C4-2B (cell line): Measurements from ENCODE around the gene SMIM17.
"Not testable (repeated sequence)": the region's sequence is repeated elsewhere in the genome, so short reads cannot be mapped to it uniquely, and the experiment has no call there.

Experiments
- H3K27ac ChIP-seq: fragments of 450-650 bp; 2 replicates; pipeline ENCODE4 v1.5.1; 2017
- CTCF ChIP-seq: fragments of 450-650 bp; conservative IDR thresholded peaks from 2 replicates; pipeline ENCODE4 v1.5.1; 2017; ENCODE audit warnings: mild to moderate bottlenecking
- ZFX ChIP-seq: fragments of 450-650 bp; IDR thresholded peaks from 2 replicates; pipeline ENCODE4 v1.6.1; 2017

SMIM17 gene

DNA sequence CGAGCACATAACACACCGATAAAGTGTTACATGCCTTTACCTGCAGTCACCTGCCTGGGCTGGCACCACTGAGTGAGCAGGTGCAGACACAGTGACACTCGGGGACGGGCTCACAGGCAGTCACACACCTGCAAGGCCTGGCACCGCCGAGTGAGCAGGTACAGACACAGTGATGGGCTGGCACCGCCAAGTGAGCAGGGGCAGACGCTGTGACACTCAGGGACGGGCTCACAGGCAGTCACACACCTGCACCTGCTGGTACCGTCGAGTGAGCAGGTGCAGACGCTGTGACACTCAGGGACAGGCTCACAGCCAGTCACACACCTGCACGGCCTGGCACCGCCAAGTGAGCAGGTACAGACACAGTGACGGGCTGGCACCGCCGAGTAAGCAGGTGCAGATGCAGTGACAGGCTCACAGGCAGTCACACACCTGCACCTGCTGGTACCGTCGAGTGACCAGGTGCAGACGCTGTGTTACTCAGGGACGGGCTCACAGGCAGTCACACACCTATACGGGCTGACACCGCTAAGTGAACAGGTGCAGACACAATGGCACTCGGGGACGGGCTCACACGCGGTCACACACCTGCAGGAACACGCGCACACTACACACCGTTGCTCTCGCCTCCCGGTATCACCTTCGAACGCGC, 28.1 kb downstream of the SMIM17 start:
- H3K27ac ChIP-seq = no peak overlapping the region
- TF ChIP-seq ZFX = no peak
- TF ChIP-seq CTCF = no peak

DNA sequence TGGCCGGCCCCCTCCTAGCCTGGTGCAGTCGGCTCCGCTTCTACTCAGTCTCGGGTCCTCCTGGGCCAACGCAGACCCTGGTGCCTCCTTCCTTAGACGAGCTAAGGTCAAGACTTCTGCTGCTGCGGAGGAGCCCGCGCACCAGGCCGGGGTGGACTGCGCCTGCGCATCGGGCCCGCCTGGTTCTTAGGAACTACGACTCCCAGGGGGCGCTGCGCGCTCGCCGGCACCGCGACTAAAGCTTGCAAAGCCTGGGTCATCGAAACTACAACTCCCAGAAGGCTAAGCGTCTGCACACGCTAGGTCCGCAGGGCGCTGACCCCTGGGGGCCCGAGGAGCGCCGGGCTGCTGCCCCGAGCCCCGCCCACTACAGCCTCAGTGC, 28.6 kb downstream of the SMIM17 start, which contains the start of gene ZNF835:
TSS of gene ZNF835 (minus strand) at position 145 of the 382 bp plus-strand sequence. CDS start 6,559 bp downstream, outside the sequence.
- TF ChIP-seq CTCF (no peak), ZFX (peak; percentile 29; the same call in 1 of the 2 replicates)
- no peak within 1 kb of the TSS for H3K27ac ChIP-seq

DNA sequence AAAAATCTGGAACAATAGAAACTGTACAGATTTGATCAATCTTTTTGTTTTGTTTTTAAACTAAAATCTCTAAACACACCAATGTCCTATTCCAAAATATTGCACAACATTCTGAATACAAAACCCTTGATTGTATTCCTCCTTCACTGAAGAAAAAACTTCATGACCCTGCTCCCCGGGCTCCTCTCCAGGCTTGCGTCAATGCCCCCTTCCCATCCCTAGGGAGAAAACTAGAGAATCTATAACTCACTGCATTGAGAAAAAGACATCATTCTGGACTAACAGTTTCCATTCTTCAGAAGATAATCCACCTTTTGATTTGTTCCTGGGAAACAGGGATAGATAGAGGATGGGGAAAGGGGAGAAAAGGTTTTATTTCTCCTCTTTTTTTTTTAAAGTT, 29.7 kb downstream of the SMIM17 start:
- H3K27ac ChIP-seq = not testable (repeated sequence)

- no peak overlapping the region for H3K27ac ChIP-seq
- TF ChIP-seq CTCF (no peak), ZFX (no peak)
These were observed 35.2 kb downstream of the SMIM17 start for GRCh38 chr19:56678205-56678604.

DNA sequence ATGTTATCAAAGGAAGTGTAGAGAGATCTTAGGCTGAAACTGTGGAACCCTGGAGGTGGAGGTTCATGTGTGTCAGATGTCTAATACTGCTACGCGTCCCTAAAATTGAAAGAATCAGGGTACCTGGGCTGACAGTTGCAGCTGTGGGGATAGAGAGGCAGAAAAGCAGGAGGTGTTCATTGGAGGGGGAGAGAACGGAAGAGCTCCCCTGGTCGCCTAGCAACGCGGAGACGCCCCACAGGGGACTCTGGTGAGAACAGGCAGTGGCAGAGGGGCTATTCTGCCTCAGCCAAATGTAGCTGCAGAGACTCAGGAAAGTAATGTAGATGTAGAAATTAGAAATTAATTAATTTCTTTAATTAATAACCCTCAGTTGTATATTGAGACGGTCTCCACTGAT, 38.7 kb downstream of the SMIM17 start:
- no peak overlapping the region for H3K27ac ChIP-seq
- TF ChIP-seq ZFX = no peak
- TF ChIP-seq CTCF = no peak

DNA sequence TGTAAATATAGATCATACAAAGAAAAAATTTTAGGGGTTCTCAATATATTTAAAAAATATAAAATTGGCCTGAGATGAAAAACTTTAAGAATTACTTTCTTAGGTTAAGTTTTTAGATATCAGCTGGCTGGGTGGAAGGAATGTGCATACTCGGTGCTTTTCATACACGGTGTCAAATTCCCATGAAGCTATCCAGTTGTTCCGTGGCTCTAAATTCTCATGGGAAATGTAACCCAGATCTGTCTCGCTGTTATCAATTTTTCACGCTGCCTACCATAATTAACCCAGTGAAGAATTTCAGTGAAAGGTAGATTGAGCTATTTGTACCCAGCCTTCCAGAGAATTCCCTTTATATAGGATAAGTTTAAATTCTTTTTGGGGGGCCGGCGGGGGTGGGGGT, 40.2 kb downstream of the SMIM17 start:
- TF ChIP-seq CTCF (no peak), ZFX (no peak)

GRCh38 chr19:56687031-56687430, 44.1 kb downstream of the SMIM17 start:
- no peak for TF ChIP-seq CTCF
- no peak for TF ChIP-seq ZFX
- H3K27ac ChIP-seq = no peak overlapping the region

More for the DNA sequence above, 40.2 kb downstream of the SMIM17 start:
- H3K27ac ChIP-seq = no peak overlapping the region

- H3K27ac ChIP-seq = no peak overlapping the region
- TF ChIP-seq ZFX (no peak), CTCF (peak; percentile 40)
These were observed 46.2 kb downstream of the SMIM17 start for GRCh38 chr19:56689198-56689597.
